ENCODE results near the gene SLC6A19.

DNA sequence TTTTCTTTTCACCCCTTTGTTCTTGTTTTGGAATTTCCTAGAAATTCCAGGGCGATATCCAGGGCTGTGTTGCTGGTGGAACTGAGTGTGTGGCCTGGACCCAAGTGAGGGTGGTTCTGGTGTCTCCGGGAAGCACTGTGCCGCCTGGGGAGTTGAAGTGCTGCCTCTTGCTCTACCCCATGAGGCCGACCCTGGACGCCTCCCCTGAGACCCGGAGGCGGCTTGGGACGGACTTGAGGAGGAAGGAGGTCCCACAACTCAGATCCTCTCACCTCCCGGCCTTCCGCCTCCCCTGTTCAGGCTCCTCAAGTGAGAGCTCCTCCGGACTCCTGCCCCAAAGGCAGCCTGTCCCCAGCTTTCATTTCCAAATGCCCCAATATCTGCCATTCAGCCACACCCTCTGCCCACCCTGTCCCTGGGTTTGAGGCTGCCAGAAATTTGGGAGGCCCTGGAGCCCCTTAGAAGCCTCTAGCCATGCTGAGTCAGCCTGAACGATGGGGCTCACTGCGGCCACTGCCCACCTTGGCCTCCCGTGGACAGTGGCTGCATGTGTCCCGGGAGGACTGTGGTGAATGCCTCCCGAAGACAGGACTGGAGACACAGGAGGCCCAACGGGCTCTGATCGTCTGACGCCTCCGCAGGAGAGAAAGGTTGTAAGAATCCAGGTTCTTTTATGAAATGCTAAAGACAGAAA lies 42.6 kb upstream of the SLC6A19 start:
- TF ChIP-seq, protein P1, sequence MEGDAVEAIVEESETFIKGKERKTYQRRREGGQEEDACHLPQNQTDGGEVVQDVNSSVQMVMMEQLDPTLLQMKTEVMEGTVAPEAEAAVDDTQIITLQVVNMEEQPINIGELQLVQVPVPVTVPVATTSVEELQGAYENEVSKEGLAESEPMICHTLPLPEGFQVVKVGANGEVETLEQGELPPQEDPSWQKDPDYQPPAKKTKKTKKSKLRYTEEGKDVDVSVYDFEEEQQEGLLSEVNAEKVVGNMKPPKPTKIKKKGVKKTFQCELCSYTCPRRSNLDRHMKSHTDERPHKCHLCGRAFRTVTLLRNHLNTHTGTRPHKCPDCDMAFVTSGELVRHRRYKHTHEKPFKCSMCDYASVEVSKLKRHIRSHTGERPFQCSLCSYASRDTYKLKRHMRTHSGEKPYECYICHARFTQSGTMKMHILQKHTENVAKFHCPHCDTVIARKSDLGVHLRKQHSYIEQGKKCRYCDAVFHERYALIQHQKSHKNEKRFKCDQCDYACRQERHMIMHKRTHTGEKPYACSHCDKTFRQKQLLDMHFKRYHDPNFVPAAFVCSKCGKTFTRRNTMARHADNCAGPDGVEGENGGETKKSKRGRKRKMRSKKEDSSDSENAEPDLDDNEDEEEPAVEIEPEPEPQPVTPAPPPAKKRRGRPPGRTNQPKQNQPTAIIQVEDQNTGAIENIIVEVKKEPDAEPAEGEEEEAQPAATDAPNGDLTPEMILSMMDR (IDR thresholded peaks at IDR 0.05; ENCODE audit: low read depth, low read length, missing input control) = no peak
- TF ChIP-seq, protein P2, sequence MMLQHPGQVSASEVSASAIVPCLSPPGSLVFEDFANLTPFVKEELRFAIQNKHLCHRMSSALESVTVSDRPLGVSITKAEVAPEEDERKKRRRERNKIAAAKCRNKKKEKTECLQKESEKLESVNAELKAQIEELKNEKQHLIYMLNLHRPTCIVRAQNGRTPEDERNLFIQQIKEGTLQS (IDR thresholded peaks at IDR 0.05) = no peak
- TF ChIP-seq SP1 (IDR thresholded peaks at IDR 0.05) (no peak), JUND (IDR thresholded peaks at IDR 0.05) (no peak), TAF1 (conservative IDR thresholded peaks at IDR 0.05) (no peak), FOXA2 (IDR thresholded peaks at IDR 0.05) (no peak), RAD21 (IDR thresholded peaks at IDR 0.05) (no peak), YY1 (IDR thresholded peaks at IDR 0.05) (no peak), FOXA1 (IDR thresholded peaks at IDR 0.05) (no peak), EGR1 (IDR thresholded peaks at IDR 0.05; ENCODE audit: low read depth in 2 of 2) (no peak)
- TF ChIP-seq, protein P3, sequence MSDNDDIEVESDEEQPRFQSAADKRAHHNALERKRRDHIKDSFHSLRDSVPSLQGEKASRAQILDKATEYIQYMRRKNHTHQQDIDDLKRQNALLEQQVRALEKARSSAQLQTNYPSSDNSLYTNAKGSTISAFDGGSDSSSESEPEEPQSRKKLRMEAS (IDR thresholded peaks at IDR 0.05) = no peak
- TF ChIP-seq, protein P4, sequence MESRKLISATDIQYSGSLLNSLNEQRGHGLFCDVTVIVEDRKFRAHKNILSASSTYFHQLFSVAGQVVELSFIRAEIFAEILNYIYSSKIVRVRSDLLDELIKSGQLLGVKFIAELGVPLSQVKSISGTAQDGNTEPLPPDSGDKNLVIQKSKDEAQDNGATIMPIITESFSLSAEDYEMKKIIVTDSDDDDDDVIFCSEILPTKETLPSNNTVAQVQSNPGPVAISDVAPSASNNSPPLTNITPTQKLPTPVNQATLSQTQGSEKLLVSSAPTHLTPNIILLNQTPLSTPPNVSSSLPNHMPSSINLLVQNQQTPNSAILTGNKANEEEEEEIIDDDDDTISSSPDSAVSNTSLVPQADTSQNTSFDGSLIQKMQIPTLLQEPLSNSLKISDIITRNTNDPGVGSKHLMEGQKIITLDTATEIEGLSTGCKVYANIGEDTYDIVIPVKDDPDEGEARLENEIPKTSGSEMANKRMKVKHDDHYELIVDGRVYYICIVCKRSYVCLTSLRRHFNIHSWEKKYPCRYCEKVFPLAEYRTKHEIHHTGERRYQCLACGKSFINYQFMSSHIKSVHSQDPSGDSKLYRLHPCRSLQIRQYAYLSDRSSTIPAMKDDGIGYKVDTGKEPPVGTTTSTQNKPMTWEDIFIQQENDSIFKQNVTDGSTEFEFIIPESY (IDR thresholded peaks at IDR 0.05) = no peak
